Anterior cingulate cortex (tissue), 58 donors: ENCODE measurements around the gene CXorf38.

ENCODE experiments used
- DNase-seq, 58 donors: peaks; one replicate each; lab custom pipeline; 2025; lab: John Stamatoyannopoulos, UW

Gene CXorf38

GRCh38 chrX:40578039-40578695 lies 69.2 kb downstream of the CXorf38 start:
- DNase-seq, result no peak
